GM12891 (cell line): ENCODE results near the gene HAUS5.

Source experiments
- POLR2A ChIP-seq: IDR thresholded peaks from 2 replicates; pipeline ENCODE4 v1.6.1; 2011; ENCODE audit warnings: low read depth, low read length, control low read depth
- POLR2AphosphoS5 ChIP-seq: IDR thresholded peaks from 2 replicates; pipeline ENCODE4 v1.6.1; 2011; ENCODE audit warnings: low read depth, low read length, control low read depth
- POU2F2 ChIP-seq: IDR thresholded peaks from 2 replicates; pipeline ENCODE4 v1.6.1; 2011; ENCODE audit warnings: low read depth, mild to moderate bottlenecking, control low read depth, low read length, moderate library complexity
- TAF1 ChIP-seq: IDR thresholded peaks from 2 replicates; pipeline ENCODE4 v1.6.1; 2011; ENCODE audit warnings: low read depth, low read length, control low read depth

- TF ChIP-seq TAF1 (no peak), POLR2A (no peak), POLR2AphosphoS5 (no peak), POU2F2 (no peak)
These were observed 27.3 kb downstream of the HAUS5 start for GRCh38 chr19:35639863-35640262.
